Cerebellar cortex (tissue), 1 donor: ENCODE measurements around the gene CNPY1.

Experiments used
- DNase-seq: peaks from one replicate; pipeline ENCODE4 v3.0.0-alpha.2; 2015; ENCODE audit warnings: low spot score

CNPY1 gene

DNA sequence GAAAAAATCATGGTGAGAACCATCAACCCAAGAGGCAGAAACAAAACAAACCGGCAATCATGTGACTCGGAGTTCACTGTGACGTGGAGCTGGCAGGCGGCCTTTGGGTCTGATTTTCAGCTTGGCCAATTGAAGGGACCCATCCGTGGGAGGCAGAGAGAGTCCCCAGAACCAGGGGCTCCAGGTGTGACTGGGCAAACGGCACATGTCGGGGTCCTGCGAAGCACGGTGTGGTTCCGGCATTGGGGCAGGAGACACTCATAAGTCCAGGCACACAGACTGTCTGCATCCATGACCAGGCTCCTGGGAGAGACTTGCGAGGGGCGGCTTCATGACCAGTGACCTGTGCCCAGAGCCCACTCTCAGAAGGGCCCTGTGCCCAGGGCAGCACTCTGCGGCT lies 12.6 kb upstream of the CNPY1 start:
- no peak for DNase-seq

DNA sequence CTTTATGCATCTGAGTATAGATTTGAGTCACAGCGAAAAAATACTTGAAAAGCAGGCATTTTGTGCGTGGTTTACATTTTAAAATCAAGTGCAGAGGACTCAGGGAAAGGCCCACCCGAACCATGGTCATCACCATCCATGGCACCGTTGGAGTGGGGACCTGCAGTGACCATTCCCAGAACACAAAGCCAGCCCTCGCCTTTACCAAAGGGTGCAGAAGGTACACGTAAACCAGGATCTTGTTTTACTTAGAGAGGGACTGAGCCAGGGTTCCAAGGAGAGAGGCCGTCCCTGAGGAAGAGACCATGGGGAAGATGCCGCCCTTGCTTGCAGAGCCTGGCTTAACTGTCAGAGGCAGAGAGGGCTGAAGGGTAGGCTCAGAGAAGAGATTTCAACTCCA lies 12.0 kb upstream of the CNPY1 start:
- DNase-seq: no peak

DNA sequence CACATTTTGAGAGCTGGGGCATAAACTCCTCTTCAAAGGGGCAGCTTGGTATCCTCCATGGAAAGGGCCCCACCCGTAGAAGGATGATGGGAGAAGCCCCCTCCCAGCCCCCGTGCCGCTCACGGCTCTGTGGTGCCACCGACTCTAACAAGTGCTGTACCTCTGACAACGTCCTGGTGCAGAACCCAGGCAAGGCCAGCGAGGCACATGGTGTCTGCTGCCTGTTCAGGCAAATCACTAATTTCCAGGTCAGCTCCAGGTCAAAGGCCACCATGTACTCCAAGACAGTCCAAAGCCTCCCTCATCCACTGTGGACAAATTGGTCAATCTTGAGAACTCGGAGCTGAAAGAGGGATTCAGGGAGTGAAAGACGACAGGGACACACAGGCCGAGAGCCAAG lies 11.4 kb upstream of the CNPY1 start:
- DNase-seq: no peak

DNA sequence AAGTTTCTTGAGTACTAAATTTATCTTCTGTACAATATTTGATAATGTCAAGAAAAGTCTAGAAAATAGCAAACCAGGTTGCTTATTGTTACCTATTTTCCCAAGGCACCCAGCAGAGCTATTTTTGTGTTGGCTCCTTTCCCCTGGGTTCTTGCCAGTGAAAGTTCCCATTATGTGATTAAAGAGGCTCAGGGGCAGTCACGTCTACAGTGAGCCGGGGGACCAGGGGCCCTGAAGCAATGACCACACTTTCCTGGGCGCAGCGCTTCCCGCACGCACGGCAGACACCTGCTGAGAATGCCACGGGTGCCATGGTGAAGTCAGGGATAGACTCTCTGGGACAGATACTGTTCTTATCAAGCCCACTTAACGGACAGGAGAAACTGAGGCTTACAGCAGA lies 10.4 kb upstream of the CNPY1 start:
- DNase-seq: no peak

DNA sequence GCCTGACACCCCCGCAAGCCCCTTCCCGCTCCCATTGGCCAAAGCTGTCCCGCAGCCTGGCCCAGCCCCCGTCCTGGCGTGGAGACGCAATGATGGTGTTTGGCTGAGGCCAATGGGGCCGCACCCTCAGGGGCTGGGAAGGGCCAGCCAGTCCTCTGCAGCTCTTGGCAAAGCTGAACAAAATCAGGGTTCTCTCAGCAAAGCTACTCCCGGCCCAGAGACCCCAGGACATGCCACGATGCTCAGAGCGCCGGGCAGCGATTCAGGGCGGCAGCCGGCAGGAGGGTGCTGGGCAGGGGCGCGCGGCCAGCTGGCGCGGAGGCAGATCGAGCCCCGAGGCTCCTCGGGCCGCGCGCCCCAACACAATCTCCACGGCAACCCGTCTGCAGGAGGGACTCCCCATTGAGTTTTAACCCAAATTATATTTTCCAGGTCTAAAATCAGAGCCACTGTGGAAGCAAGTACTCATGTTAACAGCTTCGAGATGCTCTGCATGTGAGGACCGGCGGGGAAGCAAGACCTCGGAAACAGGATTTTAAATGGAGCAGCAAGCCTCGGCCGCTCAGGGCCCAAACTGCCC lies 8.8 kb upstream of the CNPY1 start:
- peak; percentile 97 for DNase-seq

DNA sequence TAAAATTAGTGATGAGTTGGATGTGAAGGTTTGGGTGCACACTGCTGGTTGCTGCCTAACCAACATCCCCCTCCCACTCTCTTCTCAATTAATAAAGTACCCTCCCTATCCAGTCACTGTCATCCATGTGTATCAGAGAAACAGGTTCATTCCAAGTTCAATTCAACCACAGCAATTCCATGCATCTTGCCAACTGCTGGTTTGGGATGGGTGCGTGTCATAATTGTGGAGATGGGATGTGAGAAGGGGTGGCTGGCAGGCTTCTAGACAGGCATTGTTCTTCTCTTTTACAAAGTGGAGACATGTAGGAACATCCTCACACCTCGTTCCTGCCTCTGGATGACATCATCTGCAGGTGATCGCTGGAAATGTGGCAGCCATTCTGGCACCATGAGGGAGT lies 7.5 kb upstream of the CNPY1 start:
- DNase-seq: no peak

DNA sequence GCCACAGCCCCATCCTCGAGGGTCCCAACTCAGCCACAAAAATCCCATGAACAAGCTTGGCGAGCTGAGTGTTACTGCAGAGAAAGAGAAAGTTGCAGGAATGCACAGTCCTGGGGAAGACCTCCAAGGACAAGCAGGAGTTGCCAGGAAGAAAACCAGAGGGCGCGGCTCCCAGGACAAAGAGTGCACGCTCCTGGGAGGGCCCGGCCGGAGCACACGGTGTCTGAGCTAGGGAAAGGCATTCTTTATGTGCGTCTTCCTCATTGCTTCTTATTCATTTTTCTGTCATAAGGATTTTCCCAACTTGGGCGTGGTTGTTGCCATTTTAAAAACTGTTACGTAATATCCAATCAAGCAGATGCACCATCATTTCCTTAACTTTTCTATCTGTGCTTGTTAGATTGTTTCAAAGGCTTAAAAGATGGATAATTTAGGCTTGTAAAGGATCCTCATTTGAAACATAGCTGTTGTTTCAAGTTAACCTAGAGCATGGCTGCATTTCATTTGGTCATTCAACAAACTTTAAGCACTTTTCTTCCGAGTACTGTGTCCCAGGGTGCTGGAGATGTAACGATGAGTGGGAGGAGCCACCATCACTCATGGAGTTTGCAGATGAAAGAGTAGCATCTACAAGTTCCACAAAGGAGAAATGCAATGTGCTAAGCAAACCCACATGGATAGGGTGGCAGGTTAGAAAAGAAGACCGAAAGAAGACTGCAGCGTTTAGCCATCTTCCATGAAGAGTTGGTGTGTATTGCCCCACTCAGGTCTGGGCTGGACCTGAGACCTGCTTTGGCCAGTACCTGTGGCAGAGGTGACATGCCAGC lies 5.6 kb upstream of the CNPY1 start:
- DNase-seq: no peak

DNA sequence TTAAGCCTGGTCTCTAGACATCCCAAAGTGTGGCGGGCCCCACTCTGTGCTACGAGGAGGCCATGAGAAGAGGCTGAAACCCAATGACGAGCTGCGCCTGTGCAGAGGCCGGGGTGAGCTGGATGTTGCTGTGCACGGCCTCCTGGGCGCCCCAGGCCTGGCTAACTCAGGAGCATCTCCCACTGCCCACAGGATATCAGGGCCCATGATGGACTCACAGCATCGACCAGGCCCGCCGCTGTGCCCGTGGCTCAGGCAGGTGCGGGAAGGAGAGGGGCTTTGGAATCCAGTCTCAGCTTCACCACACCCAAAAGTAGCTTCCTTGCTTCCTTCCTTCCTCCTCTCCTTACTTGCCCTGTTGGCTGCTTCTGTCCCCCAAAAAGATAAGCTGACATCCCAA lies 4.6 kb upstream of the CNPY1 start:
- DNase-seq: no peak

DNA sequence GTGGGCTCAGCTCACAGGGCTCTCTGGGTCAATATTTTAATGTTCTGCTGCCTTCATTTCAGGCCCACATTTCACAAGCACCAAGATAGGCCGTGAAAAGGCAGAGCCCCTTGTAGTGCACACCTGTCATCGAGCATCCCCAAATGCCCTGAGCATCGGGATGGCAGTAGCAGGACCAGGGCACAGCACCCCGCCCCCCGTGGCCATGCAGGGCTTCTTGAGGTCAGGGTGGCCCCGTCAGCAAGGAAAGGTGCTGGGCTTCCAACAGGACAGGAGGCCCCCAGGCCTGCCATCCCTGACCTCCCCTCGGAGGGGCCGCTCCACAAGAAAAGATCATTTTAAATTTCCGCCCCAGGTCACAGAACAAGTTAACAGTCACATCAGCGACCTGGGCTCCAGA lies 2.9 kb upstream of the CNPY1 start:
- no peak for DNase-seq

DNA sequence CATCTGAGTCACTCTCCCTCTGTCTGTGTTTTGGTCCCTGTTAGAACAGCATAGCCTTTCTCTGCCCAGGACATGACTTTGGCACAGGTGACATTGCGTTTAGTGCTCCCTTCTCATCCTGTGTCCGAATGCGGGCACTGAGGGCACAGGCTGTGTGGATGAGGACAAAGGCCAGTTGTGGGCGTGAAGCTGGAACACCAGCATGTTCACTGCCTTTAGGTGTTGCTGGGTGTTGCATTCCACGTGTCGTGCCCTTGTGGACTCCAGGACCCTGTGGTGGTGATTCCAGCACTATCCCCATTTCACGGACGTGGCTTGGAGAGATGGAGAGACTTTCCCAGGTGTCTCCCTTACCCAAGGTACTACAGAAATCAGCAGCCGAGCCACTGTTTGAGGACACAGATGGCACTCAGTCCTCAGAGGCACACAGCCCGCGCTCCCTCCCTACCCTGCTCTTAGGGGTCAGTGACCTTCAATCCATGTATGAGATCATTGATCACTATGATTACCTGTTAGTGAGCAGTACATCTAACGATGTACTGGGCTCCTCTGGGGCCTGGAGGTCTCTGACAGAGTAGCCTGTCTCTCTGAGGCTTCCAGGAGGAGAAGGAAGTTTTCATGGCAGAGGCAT lies 917 bp upstream of the CNPY1 start:
- no peak for DNase-seq

DNA sequence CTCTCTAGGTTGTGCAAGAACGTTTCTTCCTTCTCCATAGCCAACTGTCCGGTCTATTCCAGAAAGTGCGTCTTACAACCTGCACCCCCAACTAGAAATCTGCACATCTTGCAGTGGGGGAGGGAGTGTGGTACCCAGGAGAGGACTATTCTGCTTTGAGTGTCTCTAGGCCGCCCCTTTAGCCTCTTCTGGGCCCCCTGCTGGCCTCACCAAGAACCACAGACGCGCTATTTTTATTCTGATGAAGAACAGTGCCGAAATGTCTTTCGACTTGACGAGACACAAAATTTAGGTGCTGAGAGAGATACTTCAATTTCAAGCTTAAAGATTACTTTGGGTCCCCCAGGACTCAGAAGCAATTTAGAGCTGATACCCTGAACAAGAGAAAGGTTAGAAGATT lies 1.0 kb downstream of the CNPY1 start:
- no peak for DNase-seq

DNA sequence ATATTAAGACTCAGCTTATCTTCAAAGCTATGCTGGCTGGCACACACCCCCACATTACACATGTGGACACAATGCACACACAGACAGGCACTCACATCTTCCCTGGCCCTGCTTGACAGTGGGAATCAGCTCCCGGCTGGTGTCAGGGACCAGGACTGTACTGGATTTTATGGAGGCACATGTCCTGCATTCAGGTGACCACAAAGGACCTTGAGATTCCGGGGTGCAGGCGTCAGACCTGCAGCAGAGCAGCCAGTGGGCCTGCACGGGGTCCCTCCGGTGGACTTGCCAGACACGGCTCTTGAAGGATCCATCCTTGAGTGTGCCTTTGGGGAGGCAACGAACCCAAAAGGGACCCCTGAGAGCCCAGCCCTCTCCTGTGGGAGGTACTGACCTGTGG lies 1.9 kb downstream of the CNPY1 start:
- DNase-seq: no peak

DNA sequence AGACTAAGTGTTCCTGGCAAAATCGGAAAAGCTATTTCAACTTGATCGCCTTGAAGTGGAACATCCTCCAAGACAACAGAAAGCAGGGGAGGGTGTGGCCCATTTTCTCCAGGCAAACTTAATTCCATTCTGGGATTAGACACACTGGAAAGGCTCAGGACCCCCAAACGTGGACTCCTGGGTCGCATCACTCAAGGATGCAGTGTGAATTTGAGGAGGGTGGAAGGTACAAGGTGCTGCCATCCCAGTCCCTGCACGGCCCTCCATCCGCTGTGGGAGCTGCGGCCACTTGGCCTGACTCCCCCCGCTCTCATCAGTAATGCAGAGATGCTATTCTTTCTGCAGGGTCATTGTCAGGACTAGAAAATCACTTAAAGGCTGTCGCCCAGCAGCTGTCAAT lies 2.4 kb downstream of the CNPY1 start:
- no peak for DNase-seq

DNA sequence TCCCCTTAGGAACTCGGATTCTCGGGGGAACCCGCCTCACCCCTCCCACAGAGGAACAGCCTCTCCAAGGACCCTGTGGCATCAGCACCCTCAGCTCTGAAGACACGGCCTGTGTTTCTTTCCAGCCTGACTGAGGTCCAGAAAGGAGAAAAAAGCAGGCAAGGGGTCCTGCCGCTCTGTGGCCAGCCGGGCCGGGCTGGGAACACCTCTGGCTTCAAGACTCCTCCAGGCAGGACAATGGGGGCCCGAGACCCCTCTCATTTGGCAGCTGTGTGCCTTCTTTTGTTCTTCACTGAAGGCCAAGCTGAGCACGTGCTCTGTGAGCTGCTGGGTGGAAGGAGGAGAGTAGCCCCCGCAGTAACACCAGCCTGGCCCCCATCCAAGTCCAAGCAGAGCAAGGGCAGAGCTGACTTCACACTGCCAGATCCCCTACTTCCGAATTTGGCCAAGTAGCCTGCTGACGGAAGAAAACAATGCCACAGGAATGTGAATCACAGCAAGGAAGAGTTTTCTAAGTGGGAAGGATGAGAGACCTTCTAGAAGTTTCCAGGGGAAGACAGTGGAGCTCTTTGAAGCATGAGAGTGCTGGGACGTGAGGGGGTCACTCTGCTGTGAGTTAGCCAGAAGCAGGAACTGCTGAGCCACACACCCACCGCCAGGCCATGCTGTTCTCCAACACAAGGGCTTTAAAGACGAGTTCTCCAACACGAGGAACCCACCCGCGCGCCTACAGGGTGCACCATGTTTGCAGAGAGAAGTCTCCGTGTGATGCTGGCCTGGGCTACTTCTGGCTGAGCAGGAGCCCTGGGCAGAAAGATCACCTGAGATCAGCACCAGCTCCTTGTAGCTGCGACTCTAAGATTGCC lies 3.1 kb downstream of the CNPY1 start:
- DNase-seq: no peak

DNA sequence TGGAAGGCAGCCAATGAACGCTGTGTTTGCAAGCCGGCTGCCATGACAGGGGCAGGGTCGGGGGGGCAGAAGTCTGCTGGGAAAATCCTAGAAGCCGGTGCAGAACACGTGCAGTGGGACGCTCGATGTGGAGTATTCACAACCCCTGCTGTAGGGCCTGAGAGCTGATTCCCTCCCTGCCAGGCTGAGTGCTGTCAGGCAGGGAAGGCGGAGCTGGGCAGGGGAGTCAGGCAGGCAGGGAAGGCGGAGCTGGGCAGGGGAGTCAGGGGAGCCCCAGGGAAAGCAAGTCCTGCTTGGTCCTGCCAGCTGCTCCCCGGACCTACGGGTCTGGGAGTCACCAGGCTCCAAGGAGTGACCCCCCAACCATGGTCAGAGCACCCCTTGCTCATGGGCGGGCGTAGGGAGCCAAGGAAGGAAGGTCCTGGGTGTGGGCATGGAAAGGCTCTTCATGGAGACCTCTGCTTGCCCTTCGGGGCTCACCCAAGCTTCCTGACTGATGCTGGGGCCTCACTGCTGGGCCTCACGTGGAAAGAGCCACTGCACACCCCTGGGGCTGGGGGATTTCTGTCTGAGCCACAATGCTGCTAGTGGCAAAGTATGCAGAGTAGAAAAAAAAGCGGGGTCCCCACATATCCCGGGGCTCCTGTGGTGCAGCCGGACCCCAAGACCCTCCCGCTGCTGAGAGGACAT lies 4.2 kb downstream of the CNPY1 start:
- no peak for DNase-seq

DNA sequence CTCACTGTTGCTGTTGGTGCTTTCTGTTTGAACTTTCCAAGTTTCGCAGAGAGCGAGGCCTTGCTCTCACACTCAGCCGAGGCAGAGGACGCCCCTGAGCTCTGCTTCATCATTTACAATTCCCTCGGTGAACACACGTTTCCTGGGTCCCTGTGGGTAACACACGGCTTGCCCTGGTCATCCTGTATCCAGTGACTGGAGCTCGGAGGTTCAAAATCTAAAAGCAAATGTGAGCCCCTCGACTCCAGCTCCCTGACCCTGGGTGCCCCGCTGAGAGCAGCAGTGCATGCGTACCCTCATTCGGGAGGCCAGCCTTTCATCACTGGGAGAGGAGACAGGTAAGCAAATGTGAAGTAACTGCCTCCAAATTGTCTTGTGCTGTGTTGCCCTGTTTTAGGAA lies 5.8 kb downstream of the CNPY1 start:
- DNase-seq: no peak

DNA sequence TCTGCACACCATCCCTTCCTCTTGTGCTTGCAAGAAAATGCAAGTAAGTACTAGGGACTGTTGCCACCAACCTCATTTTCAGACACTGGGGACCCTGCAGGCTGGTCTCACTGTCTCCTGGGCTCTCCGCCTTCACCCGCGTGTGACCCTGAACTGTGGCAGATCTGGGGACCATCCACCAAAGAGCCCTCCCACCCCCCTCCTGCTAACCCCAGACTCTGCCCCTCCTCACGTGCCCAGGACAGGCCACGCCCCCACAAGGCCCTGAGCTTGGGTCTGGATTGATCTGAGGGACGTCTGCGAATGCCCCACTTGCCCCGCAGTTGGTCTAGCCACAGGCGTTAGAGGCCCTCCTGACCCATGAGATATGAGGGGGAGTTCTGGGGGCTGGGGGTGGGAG lies 8.1 kb downstream of the CNPY1 start:
- no peak for DNase-seq

DNA sequence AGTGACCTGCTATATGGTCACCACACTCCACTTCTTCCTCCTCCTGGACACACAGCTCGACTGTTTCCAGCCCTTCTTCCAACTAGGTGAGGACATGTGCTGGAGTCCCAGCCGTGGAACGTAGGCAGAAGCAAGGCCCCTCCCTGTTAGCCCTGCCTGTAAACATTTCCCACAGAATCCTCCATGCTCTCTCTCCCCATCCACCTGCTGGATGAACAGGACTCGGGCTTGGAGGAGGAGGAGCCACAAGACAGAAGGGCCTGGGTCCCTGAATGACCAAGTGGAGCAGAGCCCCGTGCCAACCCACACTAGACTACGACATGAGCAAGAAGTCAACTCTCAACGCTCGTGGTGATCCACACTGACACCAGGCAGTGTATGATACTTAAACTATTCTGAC lies 9.9 kb downstream of the CNPY1 start:
- no peak for DNase-seq

DNA sequence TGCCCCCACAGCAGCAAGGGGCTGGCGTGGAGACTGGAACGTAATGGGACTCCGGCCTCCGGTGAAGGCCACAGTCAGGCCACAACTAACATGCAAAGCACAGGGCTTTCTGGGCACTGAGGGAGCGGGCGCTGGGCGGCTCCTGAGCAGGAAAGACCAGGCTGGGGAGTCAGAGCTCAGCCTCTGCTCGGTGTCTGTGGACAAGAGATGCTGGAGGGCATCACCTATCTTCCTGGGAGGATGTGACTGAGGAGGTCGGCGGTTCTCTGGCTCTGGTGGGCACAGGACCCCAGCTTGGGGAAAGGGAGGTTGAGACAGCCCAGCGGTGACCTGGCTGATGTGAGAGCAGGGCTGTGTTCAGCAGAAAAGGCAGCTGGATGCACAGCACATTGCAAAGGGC lies 11.7 kb downstream of the CNPY1 start:
- no peak for DNase-seq

DNA sequence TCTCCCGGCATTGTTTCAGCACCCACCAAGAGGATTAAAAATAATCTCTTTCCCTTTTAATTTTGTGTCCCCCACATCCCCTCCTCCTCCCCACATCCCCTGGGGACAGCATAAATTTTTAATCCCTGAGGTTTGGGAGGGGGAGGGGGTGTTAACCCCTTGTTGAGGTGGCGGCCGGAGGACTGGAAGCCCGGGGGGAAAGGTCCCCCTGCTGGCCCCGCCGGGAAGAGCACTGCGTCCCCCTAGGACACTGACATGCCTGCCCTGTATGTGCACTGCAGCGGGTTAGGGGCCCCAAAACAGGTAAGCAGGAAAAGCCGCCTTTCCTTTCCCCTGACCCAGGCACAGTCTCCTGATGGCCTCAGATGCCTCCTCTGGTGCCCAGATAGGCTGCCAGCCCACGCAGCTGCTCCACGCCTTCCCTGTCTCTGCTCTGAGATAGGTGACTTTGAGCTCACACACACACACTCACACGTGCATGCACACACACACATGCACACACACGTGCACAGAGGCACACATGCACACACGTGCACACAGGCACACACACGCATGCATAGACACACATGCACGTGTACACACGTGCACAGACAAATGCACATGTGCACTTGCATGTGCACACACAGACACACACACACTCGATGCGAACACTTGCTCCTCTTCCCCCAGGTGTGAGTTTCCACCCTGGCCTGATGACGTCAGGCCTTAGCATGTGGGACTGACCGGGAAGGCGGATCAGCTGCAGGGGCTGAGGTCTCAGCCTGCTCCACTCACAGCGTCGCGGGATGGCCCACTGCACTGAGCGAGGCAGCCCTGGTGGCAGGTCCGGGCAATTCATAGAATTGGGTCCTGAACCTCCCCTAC lies 12.3 kb downstream of the CNPY1 start:
- peak; percentile 57 for DNase-seq
